NOMO-1 treated with dmso at 0.1 percent for 144 hours (cell line): ENCODE results near the gene ASTN2.

Source experiments
- DNase-seq: peaks from one replicate; lab custom pipeline; 2025; ENCODE audit not compliant: unreplicated experiment; lab: John Stamatoyannopoulos, UW

The ASTN2 gene

DNA sequence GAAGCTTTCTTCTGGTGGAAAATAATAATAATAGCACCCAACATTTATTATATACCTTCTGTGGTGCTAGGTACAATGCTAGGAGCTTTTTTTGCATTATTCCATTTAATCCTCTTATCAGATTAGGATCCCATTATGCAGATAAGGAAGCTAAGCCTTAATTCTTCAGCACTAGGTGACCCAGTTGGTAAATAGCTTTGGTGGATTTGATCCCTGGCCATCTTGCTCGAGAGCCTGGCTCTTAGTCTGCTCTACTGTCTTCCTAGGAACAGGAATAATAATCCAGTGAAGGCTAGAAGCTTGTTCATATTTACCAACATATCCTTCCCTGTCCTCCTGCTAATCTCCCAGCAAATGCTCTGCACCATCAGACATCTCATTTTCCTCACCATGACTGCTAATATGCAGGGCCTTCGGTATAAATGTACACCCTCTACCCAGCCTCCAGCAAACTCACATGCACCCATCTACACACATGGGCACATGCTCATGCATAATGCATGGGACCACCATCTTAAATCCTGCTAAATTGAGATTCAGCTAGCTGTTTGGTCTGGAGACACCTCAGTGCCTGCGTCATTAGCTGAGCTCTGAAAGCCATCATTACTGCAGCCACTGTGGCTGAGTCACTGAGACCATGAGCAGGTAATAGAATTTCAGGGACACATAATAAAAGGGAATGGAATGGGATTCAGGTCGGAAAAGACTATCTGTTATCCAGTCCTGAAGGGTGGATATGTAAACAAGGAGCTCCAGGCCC, 640.3 kb downstream of the ASTN2 start:
- no peak for DNase-seq

- DNase-seq: no peak
Observed at GRCh38 chr9:116767219-116767618, 647.6 kb downstream of the ASTN2 start.

GRCh38 chr9:116765011-116765410, 649.8 kb downstream of the ASTN2 start:
- no peak for DNase-seq

GRCh38 chr9:116763770-116764169, 651.1 kb downstream of the ASTN2 start:
- DNase-seq: no peak

DNA sequence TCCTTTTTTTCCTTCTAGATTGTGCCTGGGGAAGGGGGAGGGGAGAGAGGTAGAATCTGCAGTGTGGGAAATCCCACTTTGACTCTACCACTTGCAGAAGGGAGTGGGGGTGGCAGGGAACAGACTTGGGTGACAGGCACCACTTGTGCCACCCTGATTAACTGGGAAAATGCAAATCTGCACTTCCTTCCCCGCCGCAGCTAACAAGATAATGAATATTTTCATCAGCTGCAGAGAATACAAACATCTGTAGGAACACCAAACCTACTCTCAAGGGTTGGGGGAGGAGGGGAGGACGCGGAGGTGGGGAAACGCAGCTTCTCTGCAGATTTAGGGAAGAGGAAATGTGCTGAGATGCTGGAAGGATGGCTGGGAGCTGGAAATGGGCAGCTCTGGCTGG, 654.2 kb downstream of the ASTN2 start:
- no peak for DNase-seq

GRCh38 chr9:116757030-116757429, 657.8 kb downstream of the ASTN2 start:
- DNase-seq: no peak

DNA sequence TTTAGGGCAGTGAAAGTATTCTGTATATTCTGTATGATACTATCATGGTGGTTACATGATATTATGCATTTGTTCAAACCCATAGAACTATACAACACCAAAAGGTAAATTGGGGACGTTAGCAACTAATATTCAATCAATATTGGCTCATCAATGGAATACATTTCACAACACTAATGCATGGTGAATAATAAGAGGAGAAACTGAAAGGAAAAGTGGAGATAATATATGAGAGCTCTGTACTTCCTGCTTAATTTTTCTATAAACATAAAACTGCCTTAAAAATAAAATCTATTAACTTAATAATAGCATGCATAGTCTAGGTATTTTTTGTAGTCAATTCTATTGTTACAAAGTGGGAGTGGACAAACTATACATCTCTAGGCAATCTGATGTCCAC, 661.5 kb downstream of the ASTN2 start:
- DNase-seq: no peak

GRCh38 chr9:116750510-116750909, 664.3 kb downstream of the ASTN2 start:
- DNase-seq: no peak

DNA sequence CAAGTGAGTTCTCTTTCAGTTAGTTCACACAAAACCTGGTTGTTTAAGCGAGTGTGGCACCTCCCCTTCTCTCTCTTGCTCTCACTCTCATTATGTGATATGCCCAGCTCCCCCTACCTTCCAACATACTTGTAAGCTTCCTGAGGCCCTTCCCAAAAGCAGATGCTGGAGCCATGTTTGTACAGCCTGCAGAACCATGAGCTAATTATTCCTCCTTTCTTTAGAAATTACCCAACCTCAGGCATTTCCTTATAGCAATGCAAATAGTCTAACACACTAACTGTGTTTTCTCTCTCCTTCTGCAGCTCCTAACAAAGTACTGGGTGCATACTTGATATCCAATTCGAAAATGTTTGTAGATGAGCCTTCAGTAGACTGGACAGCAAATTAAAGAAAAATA, 665.1 kb downstream of the ASTN2 start:
- DNase-seq: no peak

DNA sequence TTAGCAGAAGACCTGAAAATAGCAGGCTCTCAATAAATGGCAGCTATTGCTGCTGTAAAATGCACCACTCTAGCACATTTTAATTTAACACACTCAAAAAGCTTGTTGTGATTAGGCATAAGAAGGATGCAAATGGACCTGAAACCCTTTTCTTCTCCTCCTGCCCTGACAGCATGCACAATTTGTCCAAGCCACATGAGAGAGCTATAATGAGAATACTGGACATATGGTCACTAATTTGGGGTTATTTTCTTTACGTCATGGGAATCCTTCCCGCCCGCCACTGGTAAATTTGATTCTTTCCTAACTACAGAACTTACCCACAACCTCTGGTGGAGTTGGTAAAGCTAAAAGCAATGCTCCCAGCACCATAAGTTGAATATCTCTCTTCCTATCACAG, 665.7 kb downstream of the ASTN2 start:
- no peak for DNase-seq

GRCh38 chr9:116741742-116742141, 673.1 kb downstream of the ASTN2 start:
- DNase-seq: no peak

DNA sequence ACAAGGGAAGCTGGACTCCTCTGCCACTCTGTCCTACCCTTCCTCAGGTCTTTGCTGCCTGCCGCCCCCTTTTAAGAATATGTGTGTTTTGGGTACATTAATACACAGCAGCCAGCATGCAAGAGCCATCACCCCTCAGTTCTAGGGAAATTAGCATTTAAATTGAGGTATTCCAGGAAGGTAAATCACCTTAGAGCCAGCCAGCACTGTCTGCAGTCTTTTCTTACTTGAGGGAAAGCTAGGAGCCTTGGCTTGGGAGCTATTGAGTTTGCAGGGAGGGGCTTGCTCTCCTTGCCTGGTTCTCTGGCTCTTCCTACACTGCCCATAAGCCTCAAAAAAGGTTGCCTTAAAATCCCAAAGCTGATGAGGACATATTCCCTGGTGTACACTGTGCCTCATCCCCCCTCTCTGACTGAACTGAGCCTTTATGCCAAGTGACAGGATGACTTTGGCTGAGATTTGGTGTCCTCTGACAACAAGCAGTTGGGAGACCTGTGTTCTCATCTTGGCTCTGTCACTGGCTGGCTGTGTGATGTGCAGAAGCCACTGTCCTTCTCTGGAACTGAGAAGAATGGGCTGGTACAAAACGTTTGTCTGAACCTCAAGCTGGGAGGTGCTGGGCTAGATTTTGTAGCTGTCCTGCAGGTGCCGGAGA, 673.6 kb downstream of the ASTN2 start:
- DNase-seq: no peak

DNA sequence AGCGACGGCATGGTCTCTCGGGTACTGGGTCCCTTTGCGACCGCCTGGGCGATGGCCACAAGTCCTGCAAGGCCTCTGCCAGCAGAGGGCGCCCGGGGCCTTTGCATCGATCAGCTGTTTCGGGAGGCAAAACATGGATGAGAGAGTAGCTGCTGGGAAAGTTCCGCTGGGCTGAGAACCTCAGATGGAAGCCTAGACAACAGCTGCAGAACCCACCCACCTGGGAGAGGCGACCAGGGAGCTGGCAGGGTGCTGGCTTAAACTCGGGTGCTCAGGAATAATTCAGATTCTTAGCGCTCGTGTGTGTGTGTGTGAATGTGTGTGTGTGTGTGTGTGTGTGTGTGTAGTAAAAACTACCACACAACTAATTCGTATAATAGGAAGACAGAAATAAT, 677.7 kb downstream of the ASTN2 start:
- DNase-seq: no peak

GRCh38 chr9:116736399-116737151, 678.3 kb downstream of the ASTN2 start:
- no peak for DNase-seq

DNA sequence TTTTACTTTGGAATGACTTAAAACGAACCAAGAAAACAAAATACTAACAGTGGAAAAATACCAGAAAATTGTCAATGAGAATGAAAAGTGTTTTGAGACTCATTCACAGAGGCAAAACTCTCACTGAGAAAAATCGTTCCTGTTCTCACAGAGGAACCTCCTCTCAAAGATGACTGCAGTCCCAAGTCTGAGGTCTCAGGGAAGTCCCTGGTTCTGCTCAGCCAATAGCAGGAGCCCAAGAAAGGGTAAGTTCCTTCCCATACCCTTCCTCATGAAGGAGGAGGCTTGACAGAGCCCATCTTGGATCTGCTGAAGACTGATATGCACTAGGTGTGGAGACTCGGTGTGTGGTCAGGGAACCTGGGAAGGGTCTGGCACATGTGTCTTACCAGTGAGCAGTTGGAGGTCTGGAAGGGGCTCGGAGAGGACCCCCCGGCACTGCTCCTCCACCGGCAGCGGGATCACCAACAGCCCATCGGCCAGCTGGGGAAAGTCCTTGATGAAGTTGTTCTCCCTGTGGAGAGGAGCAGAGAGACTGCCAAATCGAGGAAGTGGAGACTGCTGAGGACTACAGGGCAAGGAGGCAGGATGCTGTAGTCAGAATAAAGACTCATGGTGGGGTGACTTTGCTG, 681.7 kb downstream of the ASTN2 start:
- no peak for DNase-seq

DNA sequence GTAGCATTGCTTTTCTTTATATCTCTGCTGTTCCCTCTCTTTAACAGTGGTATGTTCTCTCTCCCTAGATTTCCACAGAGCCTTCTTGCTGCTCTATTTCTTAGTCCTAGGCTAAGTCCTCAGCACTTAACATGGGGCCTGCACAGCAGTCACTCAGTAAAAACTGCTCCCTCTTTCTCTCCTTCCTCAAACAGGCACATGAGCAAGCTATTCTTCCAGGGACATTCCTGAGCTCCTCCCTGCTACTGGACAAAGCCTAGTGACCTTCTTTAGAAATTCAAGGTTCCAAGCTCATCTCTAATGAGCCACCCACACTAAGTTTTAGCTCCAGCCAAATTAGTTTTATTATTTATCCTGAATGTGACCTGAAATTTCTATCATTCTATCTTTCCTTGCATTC, 688.3 kb downstream of the ASTN2 start:
- DNase-seq: no peak

GRCh38 chr9:116724123-116724522, 690.7 kb downstream of the ASTN2 start:
- DNase-seq: no peak

DNA sequence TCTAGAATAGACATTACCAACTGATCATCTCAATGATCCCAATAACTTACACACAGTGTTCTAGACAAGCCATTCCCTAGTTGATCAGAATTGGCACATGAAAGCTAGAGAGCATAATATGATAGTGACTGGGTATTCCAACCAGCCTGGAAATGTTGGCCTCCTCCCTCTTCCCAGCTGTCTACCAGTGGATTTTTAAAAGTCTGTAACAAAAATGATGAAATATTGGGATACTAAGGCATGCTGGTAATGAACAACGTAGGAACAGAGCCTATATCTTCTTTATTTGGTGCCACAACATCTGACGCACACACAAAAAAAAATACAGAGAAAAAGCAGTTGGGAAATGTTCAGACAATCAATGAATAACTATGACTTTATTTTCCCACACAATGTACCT, 692.9 kb downstream of the ASTN2 start:
- no peak for DNase-seq

GRCh38 chr9:116721411-116721810, 693.4 kb downstream of the ASTN2 start:
- DNase-seq: no peak

DNA sequence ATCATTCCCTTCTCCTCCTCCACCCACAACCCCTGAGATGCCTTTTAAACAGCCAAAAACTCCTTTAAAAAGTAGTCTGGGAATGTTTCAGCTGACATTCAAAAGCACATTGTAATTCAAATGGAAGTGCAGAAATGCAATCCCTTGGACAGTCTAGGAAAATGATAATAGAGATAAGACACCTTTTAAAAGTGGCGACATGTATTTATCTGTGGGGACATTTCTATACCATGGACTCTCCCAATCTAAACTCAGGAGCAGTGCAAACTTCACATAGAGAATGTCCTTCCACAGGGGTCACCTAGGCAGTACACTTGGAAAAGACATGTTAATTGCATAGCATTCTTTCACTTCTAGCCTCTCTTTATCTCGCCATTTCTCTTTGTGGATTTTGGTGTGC, 694.7 kb downstream of the ASTN2 start:
- DNase-seq: no peak

DNA sequence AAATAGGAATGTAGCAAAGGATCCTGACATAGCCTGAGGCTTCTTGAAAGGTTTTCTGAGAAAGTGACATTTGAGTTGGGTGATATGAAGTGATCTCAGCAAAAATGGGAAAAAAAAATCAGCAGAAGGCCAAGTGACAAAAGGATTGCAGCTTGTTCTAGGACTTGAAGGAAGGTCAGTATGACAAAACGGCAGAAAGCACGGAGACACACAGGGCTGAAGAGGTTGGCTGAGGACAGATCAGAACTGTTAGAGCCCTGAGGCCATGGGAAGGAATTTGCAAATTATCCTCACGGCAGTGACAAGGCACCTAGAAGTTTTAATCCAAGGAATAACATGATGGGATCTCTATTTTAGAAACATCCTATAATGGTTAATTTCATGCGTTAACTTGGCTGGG, 696.7 kb downstream of the ASTN2 start:
- DNase-seq: no peak

GRCh38 chr9:116717150-116717549, 697.7 kb downstream of the ASTN2 start:
- no peak for DNase-seq
